OCI-LY7 (cell line): ENCODE results near the gene ITSN1. TPM values are rescaled to one million over a fixed set of nuclear protein-coding genes. Genes with fewer than 3 reads are reported as not detected.

Source experiments
- BruUV-seq: library from RNA; stranded (reverse); fragments of 400-500 nt; replicated peaks from 2 replicates; lab custom pipeline; 2021; lab: Mats Ljungman, UMichigan
- CTCF ChIA-PET: fragments of 300-600 bp; sonication (Branson Sonifier 250); formaldehyde crosslinking; loops from one replicate; lab custom pipeline; 2022; ENCODE audit warnings: antibody characterized with exemption; ENCODE audit not compliant: unreplicated experiment; lab: Charles Lee
- POLR2A ChIA-PET: fragments of 300-600 bp; sonication (Branson Sonifier 250); formaldehyde crosslinking; loops from one replicate; lab custom pipeline; 2022; ENCODE audit warnings: antibody characterized with exemption; lab: Charles Lee
- DNase-seq: peaks from one replicate; pipeline ENCODE4 v3.0.0-alpha.2; 2015; ENCODE audit warnings: low spot score
- H2AFZ ChIP-seq: fragments of 200-600 bp; sonication (generic), shearing (Covaris generic); 2 replicates; pipeline ENCODE4 v1.6.1; 2014; ENCODE audit warnings: mild to moderate bottlenecking, antibody characterized with exemption, low read length, moderate library complexity
- H3K27ac ChIP-seq: fragments of 200-600 bp; sonication (generic); 2 replicates; pipeline ENCODE4 v1.5.1; 2014; ENCODE audit warnings: mixed run types, low read depth, mild to moderate bottlenecking, moderate library complexity, low read length, inconsistent platforms; ENCODE audit not compliant: poor library complexity, severe bottlenecking
- H3K36me3 ChIP-seq: fragments of 200-600 bp; sonication (generic); 2 replicates; pipeline ENCODE4 v1.6.1; 2014; ENCODE audit warnings: mild to moderate bottlenecking, antibody characterized with exemption, low read length, moderate library complexity, mixed read lengths; ENCODE audit not compliant: insufficient read depth
- H3K4me1 ChIP-seq: fragments of 200-600 bp; sonication (generic); 2 replicates; pipeline ENCODE4 v1.5.1; 2014; ENCODE audit warnings: mild to moderate bottlenecking, low read length; ENCODE audit not compliant: insufficient read depth, poor library complexity, severe bottlenecking
- H3K4me2 ChIP-seq: fragments of 200-600 bp; sonication (generic); 2 replicates; pipeline ENCODE4 v1.6.1; 2014; ENCODE audit warnings: mild to moderate bottlenecking, low read length
- H3K4me3 ChIP-seq: fragments of 200-600 bp; sonication (generic); 2 replicates; pipeline ENCODE4 v1.5.1; 2014; ENCODE audit warnings: mild to moderate bottlenecking, low read depth, low read length; ENCODE audit not compliant: poor library complexity, severe bottlenecking
- H3K79me2 ChIP-seq: fragments of 200-600 bp; sonication (generic); 2 replicates; pipeline ENCODE4 v1.6.1; 2016; ENCODE audit warnings: low read depth, mild to moderate bottlenecking, low read length, moderate library complexity, mixed read lengths; ENCODE audit not compliant: insufficient read depth
- H3K9me2 ChIP-seq: fragments of 200-600 bp; sonication (generic); 2 replicates; pipeline ENCODE4 v1.6.1; 2016; ENCODE audit warnings: mild to moderate bottlenecking, low read length, mixed read lengths; ENCODE audit not compliant: insufficient read depth
- H3K9me3 ChIP-seq: fragments of 200-600 bp; sonication (generic); 2 replicates; pipeline ENCODE4 v1.6.1; 2014; ENCODE audit warnings: mild to moderate bottlenecking, mixed run types, low read length, mixed read lengths
- H4K20me1 ChIP-seq: fragments of 200-600 bp; sonication (generic); 2 replicates; pipeline ENCODE4 v1.6.1; 2014; ENCODE audit warnings: mild to moderate bottlenecking, antibody characterized with exemption, low read length, moderate library complexity, mixed read lengths; ENCODE audit not compliant: insufficient read depth
- EZH2phosphoT487 ChIP-seq: fragments of 200-600 bp; sonication (generic); IDR thresholded peaks from 2 replicates; pipeline ENCODE4 v1.6.1; 2018; ENCODE audit warnings: low read depth, borderline replicate concordance, mild to moderate bottlenecking, mixed run types, antibody characterized with exemption, low read length, moderate library complexity, mixed read lengths
- intact Hi-C: fragments of 100-400 bp; cut with micrococcal nuclease; formaldehyde crosslinking; loops from one replicate; pipeline ENCODE4 v1.10.0; 2022; ENCODE audit not compliant: unreplicated experiment
- total RNA-seq, 2 experiments: library from RNA; depleted of rRNA in 1 of 2; stranded (reverse); fragments of >200 nt in 1 of 2; shearing (Covaris generic) in 1 of 2; gene quantifications; 2 replicates each; pipeline ENCODE4 v1.2.3, GENCODE V29; 2014 to 2022
- TF ChIP-seq, protein P1 (sequence below): fragments of 200-600 bp; sonication (generic); conservative IDR thresholded peaks from 2 replicates; pipeline ENCODE4 v1.5.1; 2014; ENCODE audit warnings: mild to moderate bottlenecking, antibody characterized with exemption, low read length, moderate library complexity, mixed read lengths

The ITSN1 gene
- total RNA-seq, 2 experiments from 2014 or later, result 0.60 to 5.9 TPM

DNA sequence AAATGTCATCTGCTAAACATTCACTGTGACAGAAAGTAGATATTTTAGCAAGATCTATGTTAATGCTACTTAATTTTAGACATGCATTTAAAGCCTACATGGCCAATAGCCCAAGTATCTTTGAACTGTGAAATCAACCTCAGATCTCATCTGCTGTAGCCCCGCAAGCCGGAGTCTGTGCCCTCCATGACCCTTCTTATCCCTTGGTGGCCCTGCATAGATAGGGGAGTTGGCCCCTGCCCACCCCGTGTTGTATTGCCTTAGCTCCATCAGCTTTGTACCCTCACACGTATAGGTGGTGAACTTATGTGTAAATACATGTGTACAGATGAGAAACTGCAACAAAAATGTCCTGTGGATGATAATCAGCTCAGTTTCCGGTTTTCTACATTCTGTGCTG is 254.8 kb downstream of the ITSN1 start:
- intact Hi-C loops, result no loop called here
- Histone ChIP-seq H3K4me1 (no peaks in the 10 kb centered on the region), H3K4me2 (no peak overlapping the region), H3K4me3 (no peak overlapping the region), H3K79me2 (no peaks in the 10 kb centered on the region), H2AFZ (no peak overlapping the region), H3K36me3 (peaks cover 20% of the 10 kb centered on the region), H3K9me2 (no peaks in the 10 kb centered on the region), H4K20me1 (no peaks in the 10 kb centered on the region), H3K27ac (no peak overlapping the region), H3K9me3 (no peaks in the 10 kb centered on the region)
- CTCF ChIA-PET, result no interaction called here
- no peak for DNase-seq
- no peak for TF ChIP-seq EZH2phosphoT487
- TF ChIP-seq, protein P1, sequence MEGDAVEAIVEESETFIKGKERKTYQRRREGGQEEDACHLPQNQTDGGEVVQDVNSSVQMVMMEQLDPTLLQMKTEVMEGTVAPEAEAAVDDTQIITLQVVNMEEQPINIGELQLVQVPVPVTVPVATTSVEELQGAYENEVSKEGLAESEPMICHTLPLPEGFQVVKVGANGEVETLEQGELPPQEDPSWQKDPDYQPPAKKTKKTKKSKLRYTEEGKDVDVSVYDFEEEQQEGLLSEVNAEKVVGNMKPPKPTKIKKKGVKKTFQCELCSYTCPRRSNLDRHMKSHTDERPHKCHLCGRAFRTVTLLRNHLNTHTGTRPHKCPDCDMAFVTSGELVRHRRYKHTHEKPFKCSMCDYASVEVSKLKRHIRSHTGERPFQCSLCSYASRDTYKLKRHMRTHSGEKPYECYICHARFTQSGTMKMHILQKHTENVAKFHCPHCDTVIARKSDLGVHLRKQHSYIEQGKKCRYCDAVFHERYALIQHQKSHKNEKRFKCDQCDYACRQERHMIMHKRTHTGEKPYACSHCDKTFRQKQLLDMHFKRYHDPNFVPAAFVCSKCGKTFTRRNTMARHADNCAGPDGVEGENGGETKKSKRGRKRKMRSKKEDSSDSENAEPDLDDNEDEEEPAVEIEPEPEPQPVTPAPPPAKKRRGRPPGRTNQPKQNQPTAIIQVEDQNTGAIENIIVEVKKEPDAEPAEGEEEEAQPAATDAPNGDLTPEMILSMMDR, result no peak
- no TSS peak for BruUV-seq
- POLR2A ChIA-PET, result interaction anchor here (0.6 kb wide), 1 partner anchor 1505 kb away, joined by 6 read pairs; no protein-coding TSS in a partner anchor

DNA sequence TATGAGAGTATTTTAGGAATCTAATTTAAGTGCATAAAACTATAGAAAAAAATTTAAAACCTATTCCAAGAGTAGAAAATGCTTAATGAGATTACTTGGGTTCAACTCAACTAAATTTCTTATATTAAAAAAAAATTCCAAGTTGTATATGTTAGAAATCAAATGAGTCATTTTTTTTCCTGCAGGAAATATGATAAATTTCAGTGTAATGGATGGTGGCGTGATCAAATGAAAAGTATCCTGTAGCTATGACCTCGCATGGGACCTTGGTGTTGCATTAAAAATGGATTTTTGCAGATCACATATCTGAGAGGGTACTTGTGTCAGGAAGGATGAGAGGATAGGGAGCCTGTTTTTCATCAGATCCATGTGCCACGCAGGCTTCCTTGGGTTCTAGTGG is 255.4 kb downstream of the ITSN1 start:
- no peaks in the 10 kb centered on the region for H3K79me2 ChIP-seq
- DNase-seq, result no peak
- intact Hi-C loops, result no loop called here
- H3K4me2 ChIP-seq, result no peak overlapping the region
- TF ChIP-seq, protein P1, result no peak
- no peak for TF ChIP-seq EZH2phosphoT487
- no peak overlapping the region for H2AFZ ChIP-seq
- no peaks in the 10 kb centered on the region for H3K9me2 ChIP-seq
- BruUV-seq, result no TSS peak
- H3K4me3 ChIP-seq, result no peak overlapping the region
- ChIA-PET CTCF (no interaction called here), POLR2A (no interaction called here)
- H3K9me3 ChIP-seq, result no peaks in the 10 kb centered on the region
- no peaks in the 10 kb centered on the region for H4K20me1 ChIP-seq
- H3K4me1 ChIP-seq, result no peaks in the 10 kb centered on the region
- no peak overlapping the region for H3K27ac ChIP-seq
- H3K36me3 ChIP-seq, result peaks cover 27% of the 10 kb centered on the region

DNA sequence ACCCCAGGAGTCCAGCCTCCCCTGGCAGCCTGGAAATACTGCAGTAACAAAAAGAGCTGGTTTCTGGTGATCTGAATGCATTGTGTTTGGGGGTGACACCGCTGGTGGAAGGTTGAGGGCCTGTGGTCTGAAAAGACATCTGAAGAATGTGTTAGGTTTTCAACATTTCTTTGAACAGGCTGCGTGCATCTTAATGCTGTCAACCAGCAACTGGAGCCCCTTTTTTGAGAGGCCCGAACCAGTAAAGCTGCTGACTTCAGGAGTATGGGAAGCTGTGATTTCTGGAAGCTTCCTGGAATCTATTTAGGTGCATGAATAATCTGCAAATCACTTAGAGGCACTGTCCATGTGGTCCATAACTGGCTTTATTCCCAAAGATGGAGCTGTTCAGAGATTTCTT is 256.3 kb downstream of the ITSN1 start:
- TF ChIP-seq, protein P1, result no peak
- no peak for TF ChIP-seq EZH2phosphoT487
- H3K9me3 ChIP-seq, result no peaks in the 10 kb centered on the region
- no peak overlapping the region for H2AFZ ChIP-seq
- H3K79me2 ChIP-seq, result no peaks in the 10 kb centered on the region
- H3K9me2 ChIP-seq, result no peaks in the 10 kb centered on the region
- no peak overlapping the region for H3K27ac ChIP-seq
- H3K4me2 ChIP-seq, result no peak overlapping the region
- no peaks in the 10 kb centered on the region for H3K4me1 ChIP-seq
- CTCF ChIA-PET, result no interaction called here
- no peaks in the 10 kb centered on the region for H4K20me1 ChIP-seq
- DNase-seq, result no peak
- POLR2A ChIA-PET, result interaction anchor here (1.0 to 1.9 kb wide), 3 partner anchors 10 to 24 kb away, joined by 3 to 4 read pairs (median 4); no protein-coding TSS in a partner anchor
- intact Hi-C loops, result no loop called here
- H3K36me3 ChIP-seq, result peaks cover 35% of the 10 kb centered on the region
- BruUV-seq, result no TSS peak
- no peak overlapping the region for H3K4me3 ChIP-seq
